Measurements from ENCODE around the gene CRHR1.

Gene CRHR1

GRCh38 chr17:45758544-45758943 lies 25.6 kb upstream of the CRHR1 start:
- DNase-seq (ENCODE audit: low spot score): no peak

GRCh38 chr17:45759761-45760160 lies 24.4 kb upstream of the CRHR1 start:
- peak; percentile 7 for DNase-seq (ENCODE audit: low spot score)

- DNase-seq (ENCODE audit: low spot score): no peak
Measured at GRCh38 chr17:45761957-45762565, 22.1 kb upstream of the CRHR1 start.

DNA sequence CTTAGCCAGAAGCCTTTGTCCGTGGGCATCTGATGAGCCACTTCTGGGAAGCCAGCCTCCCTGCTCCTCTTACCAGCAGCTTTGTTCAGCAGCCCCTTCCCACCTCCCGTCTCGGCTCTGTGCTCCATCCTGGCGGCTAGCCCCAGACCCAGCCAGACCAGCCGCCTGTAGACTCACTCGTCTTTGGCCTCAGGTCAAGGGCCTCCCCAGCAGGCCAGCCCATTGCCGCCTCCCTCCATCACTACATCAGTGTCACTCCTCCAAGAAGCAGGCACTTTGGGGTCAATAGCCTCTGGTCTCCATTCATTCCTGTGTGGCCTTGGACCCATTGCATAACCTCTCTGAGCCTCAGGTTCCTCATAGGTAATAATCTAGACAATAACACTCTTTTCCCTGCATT lies 20.9 kb upstream of the CRHR1 start:
- no peak for DNase-seq (ENCODE audit: low spot score)

DNA sequence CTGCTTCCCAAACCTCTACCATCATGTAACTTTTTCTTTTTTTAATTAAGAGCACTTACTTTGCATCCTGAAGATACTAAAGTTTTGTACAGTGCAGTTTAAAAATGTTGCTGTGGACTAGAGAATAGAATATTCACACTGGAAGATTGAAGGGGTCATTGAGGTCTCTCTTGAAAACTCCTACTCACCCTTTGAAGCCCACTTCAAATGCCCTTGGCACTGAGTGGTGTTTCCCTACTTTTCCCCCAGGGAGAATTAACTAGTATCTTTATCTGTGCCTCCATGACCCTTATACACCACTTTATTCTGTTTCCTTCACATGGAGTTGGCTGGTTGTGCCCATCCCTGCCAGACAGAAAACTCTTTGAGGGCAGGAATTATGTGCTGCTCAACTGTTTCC lies 19.6 kb upstream of the CRHR1 start:
- no peak for DNase-seq (ENCODE audit: low spot score)

DNA sequence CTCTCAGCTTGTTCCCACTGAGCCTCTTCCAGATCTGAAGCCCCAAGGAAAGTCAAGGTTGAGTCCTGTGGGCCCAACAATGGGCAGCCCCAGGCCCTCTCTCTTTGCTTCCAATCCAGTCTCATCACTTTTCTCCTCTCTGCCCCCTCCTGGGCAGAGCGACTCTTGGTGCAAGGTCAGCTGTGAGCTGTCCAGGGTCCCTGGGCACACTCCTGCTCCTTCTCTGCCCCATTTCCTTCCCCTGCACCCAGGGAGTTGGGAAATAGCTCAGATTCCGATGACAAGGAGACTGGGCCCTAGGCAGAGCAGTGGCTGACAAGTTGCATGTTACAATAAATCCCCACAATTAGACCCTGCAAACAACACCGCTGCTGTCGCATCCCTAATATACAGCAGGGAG lies 16.1 kb upstream of the CRHR1 start:
- DNase-seq (ENCODE audit: low spot score): no peak

DNA sequence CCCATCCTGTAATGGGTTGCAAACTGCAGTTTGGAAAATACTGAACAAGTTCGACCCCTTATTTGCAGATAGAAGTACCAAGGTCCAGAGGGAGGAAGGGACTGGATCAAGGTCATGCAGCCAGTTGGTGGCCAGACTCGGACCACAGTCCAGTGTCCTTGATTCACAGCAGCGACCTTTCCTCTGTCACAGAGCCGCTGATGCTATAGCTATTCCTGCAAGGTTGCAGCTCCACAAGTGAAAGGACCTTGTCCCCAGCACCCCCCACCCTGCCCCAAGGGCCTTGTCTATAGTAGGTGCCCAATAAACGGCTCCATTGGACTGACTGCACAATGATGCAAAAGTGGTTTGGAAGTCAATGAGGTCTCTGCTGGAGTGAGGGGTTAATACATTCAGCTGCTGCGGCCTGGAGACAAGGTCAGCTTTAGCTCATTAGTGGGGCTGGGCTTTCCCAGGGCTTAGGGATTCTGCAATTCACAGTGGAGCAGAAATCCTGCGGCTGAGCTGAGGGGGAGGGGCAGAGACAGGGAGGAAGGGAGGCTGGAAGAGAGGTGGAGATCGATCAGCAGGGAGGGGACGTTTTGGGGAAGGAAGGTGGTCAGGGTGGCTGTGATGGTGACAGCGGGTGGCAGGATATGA lies 13.4 kb upstream of the CRHR1 start:
- DNase-seq (ENCODE audit: low spot score): no peak

DNA sequence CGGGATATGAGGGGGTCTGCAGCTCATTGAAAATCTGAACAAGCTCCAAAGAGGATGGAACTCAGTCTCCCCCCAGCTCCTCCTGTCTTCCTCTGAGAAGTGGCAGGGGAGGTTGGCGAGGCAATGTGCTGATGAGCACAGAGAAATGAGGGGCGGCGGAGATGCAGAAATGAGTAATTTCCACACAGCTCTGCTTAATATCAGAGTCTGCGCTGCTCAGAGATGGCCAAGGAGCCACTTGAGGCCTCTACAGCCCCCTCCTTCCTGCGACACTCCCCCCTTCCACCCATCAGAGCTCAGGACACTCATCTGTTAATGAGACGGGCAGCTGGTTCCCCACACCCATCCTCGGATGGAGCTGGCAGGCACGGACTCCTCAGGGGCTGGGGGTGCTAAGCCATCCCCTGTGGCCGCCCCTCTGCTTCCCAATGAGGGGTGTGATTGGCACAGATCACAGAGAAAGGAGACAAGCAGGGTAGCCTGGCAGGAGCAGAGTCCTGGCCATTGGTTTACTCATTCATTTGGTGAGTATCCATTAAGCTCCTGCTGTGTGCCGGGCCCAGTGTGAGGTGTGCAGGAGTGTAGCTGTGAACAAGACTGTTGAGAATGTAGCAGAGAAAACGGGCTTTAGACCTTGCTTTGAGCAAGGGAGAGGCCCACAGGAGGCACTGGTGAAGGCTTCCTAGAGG lies 12.7 kb upstream of the CRHR1 start:
- no peak for DNase-seq (ENCODE audit: low spot score)

DNA sequence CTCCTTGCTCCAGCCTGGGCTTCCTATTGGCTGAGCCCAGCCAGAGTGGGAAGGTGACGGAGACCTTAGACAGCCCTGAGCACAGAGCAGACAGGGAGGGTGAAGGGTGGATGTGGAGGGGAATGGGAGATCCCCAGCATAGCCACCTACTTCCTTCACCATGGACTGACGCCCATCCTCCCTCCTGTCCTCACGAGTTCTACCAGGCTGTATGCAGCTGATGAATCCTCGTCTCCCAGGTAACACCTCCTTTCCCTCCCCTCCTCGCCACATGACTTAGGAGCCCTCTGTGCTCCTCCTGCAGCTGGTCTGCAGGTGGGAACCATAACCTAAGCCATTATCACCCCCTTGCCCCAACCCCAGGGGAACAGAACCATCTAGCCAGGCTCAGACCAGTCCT lies 9.0 kb upstream of the CRHR1 start:
- DNase-seq (ENCODE audit: low spot score): no peak

GRCh38 chr17:45775576-45776011 lies 8.5 kb upstream of the CRHR1 start:
- DNase-seq (ENCODE audit: low spot score): no peak

- DNase-seq (ENCODE audit: low spot score): no peak
Measured at GRCh38 chr17:45776896-45777295, 7.2 kb upstream of the CRHR1 start.

- no peak for DNase-seq (ENCODE audit: low spot score)
Measured at GRCh38 chr17:45777388-45777787, 6.7 kb upstream of the CRHR1 start.

DNA sequence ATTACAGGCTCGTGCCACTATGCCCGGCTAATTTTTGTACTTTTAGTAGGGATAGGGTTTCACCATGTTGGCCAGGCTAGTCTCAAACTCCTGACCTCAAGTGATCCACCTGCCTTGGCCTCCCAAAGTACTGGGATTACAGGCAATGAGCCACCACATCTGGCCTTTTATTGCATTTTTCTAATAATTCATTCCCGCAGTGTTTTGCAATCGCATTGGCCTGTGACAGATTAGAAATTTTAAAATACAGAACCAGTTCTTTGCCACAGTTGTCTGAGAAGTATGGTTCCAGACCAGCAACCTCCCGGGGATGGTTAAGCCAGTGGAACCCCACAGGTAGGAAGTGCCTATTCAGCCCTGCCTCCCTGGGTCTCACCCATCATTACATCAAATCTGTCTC lies 3.2 kb upstream of the CRHR1 start:
- DNase-seq (ENCODE audit: low spot score): no peak

DNA sequence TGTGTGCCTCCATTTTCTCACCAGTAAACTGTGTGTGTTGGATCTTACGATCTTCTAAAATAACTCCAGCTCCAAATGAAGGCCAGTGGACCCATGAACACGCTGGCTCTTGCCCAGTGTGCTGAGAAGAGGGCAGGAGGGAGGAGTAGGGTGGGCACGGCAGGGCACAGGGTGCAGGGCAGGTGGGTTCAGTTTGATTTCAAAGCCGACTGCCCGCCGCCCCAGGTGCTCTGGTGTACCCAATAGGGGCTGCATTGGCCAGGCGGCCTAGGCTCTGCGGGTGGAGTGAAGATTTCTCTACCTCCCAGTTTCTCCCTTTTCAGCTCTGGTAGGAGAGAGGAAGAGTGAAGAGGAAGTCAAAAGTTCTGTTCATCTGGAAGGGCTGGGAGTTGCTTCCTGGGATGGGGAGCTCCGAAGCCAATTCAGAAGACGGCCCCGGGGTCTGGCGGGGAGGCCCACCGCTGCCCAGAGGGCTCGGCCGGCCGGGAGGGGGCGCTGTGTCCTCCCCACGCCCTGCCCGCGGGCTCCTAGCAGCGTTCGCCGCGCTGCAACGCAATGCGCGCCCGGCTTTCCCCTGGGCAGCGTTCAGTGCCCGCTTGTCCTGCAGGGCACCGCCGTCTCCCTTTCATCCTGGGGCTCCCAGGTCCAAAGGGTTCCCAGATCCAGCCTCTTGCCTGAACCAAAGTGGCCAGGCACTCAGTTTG lies 1.1 kb upstream of the CRHR1 start:
- DNase-seq (ENCODE audit: low spot score): no peak

- no peak for DNase-seq (ENCODE audit: low spot score)
Measured at GRCh38 chr17:45783593-45784292, 377 bp upstream of the CRHR1 start.

- no peak for DNase-seq (ENCODE audit: low spot score)
Measured at GRCh38 chr17:45784741-45785479, 790 bp downstream of the CRHR1 start.

DNA sequence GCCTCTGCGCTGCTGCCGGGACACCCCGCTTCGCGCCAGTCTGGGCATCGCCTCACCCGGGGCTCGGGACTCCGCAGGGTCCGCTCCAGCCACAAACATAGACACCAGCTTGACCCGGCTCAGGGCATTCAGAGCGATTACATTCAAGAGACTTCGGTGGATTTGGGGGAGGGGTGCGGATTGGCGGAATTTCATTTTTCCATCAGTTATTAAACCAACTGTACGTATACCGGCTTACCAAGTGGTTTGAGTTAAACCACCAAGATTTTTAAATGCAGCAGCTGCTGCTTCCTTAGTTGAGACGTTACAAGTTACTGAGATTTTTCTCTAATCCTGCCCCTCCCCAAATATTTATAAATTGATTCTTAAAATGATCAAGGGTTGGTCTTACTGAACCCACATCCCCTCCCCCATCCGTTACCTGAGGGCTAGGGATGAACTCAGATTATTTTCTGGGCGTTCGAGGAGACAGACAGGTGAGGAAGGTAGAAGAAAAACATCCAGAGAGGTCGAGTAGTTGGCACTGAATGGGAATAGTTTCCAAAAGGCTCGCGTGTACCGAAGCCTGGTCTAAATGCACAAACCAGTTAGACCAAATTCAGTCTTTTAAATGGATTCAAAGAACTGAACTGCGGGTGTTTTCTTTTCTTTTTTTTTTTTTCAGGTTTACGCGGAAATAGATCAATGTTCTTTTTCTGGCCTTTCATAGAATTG lies 1.5 kb downstream of the CRHR1 start:
- DNase-seq (ENCODE audit: low spot score): no peak

DNA sequence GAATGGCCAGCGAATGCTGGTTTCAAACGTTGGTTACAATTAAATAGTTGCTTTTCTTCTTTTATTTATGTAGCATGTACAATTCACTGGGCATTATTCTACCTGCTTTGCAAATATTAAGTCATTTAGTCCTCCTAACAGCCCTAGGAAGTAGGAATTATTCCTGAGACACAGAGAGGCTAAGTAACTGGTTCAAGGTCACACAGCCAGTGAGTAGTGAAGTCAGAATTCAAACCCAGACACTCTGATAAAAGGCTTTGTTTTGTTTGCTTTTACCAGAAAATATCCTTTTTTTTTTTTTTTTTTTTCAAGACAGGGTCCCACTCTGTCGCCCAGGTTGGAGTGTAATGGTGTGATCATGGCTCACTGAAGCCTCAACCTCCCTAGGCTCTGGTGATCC lies 2.2 kb downstream of the CRHR1 start:
- no peak for DNase-seq (ENCODE audit: low spot score)

GRCh38 chr17:45787044-45787443 lies 2.9 kb downstream of the CRHR1 start:
- DNase-seq (ENCODE audit: low spot score): no peak

GRCh38 chr17:45787656-45788055 lies 3.5 kb downstream of the CRHR1 start:
- DNase-seq (ENCODE audit: low spot score): no peak

GRCh38 chr17:45788057-45788456 lies 3.9 kb downstream of the CRHR1 start:
- DNase-seq (ENCODE audit: low spot score): no peak

Measured in RKO (cell line).